GM23338 (cell line): Measurements from ENCODE around the gene UBE2K.

Experiments
- CREB1 ChIP-seq: fragments of 250-450 bp; sonication (Bioruptor Pico); IDR thresholded peaks from 2 replicates; pipeline ENCODE4 v1.5.0; 2020; ENCODE audit warnings: low read depth, mild to moderate bottlenecking, moderate library complexity
- EZH2 ChIP-seq: fragments of 200-600 bp; sonication (generic); IDR thresholded peaks from one replicate; pipeline ENCODE4 v1.8.0; 2017; ENCODE audit warnings: antibody characterized with exemption, mild to moderate bottlenecking, low read depth; ENCODE audit not compliant: unreplicated experiment
- EZH2phosphoT487 ChIP-seq: fragments of 200-600 bp; sonication (generic); IDR thresholded peaks from one replicate; pipeline ENCODE4 v1.8.1; 2018; ENCODE audit warnings: antibody characterized with exemption; ENCODE audit not compliant: unreplicated experiment
- JUNB ChIP-seq: IDR thresholded peaks from one replicate; pipeline ENCODE4 v1.6.1; 2016; ENCODE audit warnings: antibody characterized with exemption; ENCODE audit not compliant: unreplicated experiment
- NANOG ChIP-seq: IDR thresholded peaks from 2 replicates; pipeline ENCODE4 v1.6.1; 2016; ENCODE audit warnings: antibody characterized with exemption, borderline replicate concordance
- POLR2AphosphoS5 ChIP-seq: IDR thresholded peaks from 2 replicates; pipeline ENCODE4 v1.6.1; 2016; ENCODE audit warnings: antibody characterized with exemption, low read depth
- STAT1 ChIP-seq: IDR thresholded peaks from one replicate; pipeline ENCODE4 v1.6.1; 2016; ENCODE audit warnings: antibody characterized with exemption; ENCODE audit not compliant: unreplicated experiment
- ZNF114 ChIP-seq: fragments of 250-450 bp; sonication (Bioruptor Pico); IDR thresholded peaks from 2 replicates; pipeline ENCODE4 v1.5.0; 2020; ENCODE audit warnings: mild to moderate bottlenecking, moderate library complexity
- ZNF331 ChIP-seq: fragments of 250-450 bp; sonication (Bioruptor Pico); IDR thresholded peaks from 2 replicates; pipeline ENCODE4 v1.5.0; 2020; ENCODE audit warnings: low read depth, mild to moderate bottlenecking, moderate library complexity
- ZNF462 ChIP-seq: fragments of 250-450 bp; sonication (Bioruptor Pico); IDR thresholded peaks from 2 replicates; pipeline ENCODE4 v1.5.0; 2020; ENCODE audit warnings: mild to moderate bottlenecking, moderate library complexity
- TF ChIP-seq, protein P1 (sequence below), 2 experiments: fragments of 200-600 bp in 1 of 2; sonication (generic) in 1 of 2; conservative IDR thresholded peaks; 2 replicates each; pipeline versions ENCODE4 v1.5.1 to v1.6.1; 2016 to 2017; ENCODE audit warnings: antibody characterized with exemption in 2 of 2, low read depth in 2 of 2, mild to moderate bottlenecking in 2 of 2, moderate library complexity in 1 of 2
- TF ChIP-seq, protein P2 (sequence below): IDR thresholded peaks from one replicate; pipeline ENCODE4 v1.6.1; 2018; ENCODE audit warnings: antibody characterized with exemption; ENCODE audit not compliant: unreplicated experiment
- TF ChIP-seq, protein P3 (sequence below): IDR thresholded peaks from 2 replicates; pipeline ENCODE4 v1.6.1; 2016; ENCODE audit warnings: antibody characterized with exemption

- TF ChIP-seq, protein P1, sequence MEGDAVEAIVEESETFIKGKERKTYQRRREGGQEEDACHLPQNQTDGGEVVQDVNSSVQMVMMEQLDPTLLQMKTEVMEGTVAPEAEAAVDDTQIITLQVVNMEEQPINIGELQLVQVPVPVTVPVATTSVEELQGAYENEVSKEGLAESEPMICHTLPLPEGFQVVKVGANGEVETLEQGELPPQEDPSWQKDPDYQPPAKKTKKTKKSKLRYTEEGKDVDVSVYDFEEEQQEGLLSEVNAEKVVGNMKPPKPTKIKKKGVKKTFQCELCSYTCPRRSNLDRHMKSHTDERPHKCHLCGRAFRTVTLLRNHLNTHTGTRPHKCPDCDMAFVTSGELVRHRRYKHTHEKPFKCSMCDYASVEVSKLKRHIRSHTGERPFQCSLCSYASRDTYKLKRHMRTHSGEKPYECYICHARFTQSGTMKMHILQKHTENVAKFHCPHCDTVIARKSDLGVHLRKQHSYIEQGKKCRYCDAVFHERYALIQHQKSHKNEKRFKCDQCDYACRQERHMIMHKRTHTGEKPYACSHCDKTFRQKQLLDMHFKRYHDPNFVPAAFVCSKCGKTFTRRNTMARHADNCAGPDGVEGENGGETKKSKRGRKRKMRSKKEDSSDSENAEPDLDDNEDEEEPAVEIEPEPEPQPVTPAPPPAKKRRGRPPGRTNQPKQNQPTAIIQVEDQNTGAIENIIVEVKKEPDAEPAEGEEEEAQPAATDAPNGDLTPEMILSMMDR (conservative IDR thresholded peaks at IDR 0.05; ENCODE audit: low read depth in 2 of 2), result no peak
- TF ChIP-seq EZH2 (no peak), CREB1 (no peak), EZH2phosphoT487 (no peak), ZNF114 (CRISPR knock-in tag) (no peak), POLR2AphosphoS5 (no peak), JUNB (no peak), STAT1 (no peak), ZNF462 (CRISPR knock-in tag) (no peak), ZNF331 (no peak), NANOG (no peak)
- TF ChIP-seq, protein P2, sequence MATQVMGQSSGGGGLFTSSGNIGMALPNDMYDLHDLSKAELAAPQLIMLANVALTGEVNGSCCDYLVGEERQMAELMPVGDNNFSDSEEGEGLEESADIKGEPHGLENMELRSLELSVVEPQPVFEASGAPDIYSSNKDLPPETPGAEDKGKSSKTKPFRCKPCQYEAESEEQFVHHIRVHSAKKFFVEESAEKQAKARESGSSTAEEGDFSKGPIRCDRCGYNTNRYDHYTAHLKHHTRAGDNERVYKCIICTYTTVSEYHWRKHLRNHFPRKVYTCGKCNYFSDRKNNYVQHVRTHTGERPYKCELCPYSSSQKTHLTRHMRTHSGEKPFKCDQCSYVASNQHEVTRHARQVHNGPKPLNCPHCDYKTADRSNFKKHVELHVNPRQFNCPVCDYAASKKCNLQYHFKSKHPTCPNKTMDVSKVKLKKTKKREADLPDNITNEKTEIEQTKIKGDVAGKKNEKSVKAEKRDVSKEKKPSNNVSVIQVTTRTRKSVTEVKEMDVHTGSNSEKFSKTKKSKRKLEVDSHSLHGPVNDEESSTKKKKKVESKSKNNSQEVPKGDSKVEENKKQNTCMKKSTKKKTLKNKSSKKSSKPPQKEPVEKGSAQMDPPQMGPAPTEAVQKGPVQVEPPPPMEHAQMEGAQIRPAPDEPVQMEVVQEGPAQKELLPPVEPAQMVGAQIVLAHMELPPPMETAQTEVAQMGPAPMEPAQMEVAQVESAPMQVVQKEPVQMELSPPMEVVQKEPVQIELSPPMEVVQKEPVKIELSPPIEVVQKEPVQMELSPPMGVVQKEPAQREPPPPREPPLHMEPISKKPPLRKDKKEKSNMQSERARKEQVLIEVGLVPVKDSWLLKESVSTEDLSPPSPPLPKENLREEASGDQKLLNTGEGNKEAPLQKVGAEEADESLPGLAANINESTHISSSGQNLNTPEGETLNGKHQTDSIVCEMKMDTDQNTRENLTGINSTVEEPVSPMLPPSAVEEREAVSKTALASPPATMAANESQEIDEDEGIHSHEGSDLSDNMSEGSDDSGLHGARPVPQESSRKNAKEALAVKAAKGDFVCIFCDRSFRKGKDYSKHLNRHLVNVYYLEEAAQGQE, result no peak
- TF ChIP-seq, protein P3, sequence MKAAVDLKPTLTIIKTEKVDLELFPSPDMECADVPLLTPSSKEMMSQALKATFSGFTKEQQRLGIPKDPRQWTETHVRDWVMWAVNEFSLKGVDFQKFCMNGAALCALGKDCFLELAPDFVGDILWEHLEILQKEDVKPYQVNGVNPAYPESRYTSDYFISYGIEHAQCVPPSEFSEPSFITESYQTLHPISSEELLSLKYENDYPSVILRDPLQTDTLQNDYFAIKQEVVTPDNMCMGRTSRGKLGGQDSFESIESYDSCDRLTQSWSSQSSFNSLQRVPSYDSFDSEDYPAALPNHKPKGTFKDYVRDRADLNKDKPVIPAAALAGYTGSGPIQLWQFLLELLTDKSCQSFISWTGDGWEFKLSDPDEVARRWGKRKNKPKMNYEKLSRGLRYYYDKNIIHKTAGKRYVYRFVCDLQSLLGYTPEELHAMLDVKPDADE, result no peak
Observed at GRCh38 chr4:39706334-39706733, 8.4 kb downstream of the UBE2K start.
